Activated CD4-positive, alpha-beta memory T cell treated with anti-CD3 and anti-CD28 coated beads, Interleukin-2, amount 10 ng/mL, durations not matched to agents 7 days and 5 days (primary cell): ENCODE results near the gene DICER1. TPM values are rescaled to one million over a fixed set of nuclear protein-coding genes. Genes with fewer than 3 reads are reported as not detected.

Experiments used
- CTCF ChIA-PET: fragments of 350-600 bp; sonication (Branson Sonifier 250); formaldehyde crosslinking; loops from one replicate; lab custom pipeline; 2021; ENCODE audit warnings: antibody characterized with exemption, inconsistent platforms; lab: Charles Lee
- POLR2A ChIA-PET: fragments of 350-600 bp; sonication (Branson Sonifier 250); formaldehyde crosslinking; loops from one replicate; lab custom pipeline; 2021; ENCODE audit warnings: antibody characterized with exemption; lab: Charles Lee
- DNase-seq: peaks from one replicate; pipeline ENCODE4 v3.0.0-alpha.2; 2020
- H3K27ac Mint-ChIP-seq: one replicate; pipeline ENCODE4 v1.8.0; 2021; ENCODE audit warnings: mild to moderate bottlenecking, mixed read lengths
- H3K27me3 Mint-ChIP-seq: one replicate; pipeline ENCODE4 v1.8.0; 2021; ENCODE audit warnings: mixed read lengths
- H3K36me3 Mint-ChIP-seq: one replicate; pipeline ENCODE4 v1.8.0; 2021; ENCODE audit warnings: low read depth, mixed read lengths
- H3K4me1 Mint-ChIP-seq: one replicate; pipeline ENCODE4 v1.8.0; 2021; ENCODE audit warnings: mixed read lengths
- H3K4me3 Mint-ChIP-seq: one replicate; pipeline ENCODE4 v1.8.0; 2021; ENCODE audit warnings: mild to moderate bottlenecking, mixed read lengths
- H3K9me3 Mint-ChIP-seq: one replicate; pipeline ENCODE4 v1.8.0; 2021; ENCODE audit warnings: mixed read lengths
- total RNA-seq, 2 experiments: library from RNA; stranded (reverse); gene quantifications; one replicate each; pipeline ENCODE4 v1.2.3, GENCODE V29; 2021

The DICER1 gene
- total RNA-seq, 2 experiments from 2014 or later: 46.9 to 52.8 TPM

GRCh38 chr14:95063391-95063790 lies 93.9 kb downstream of the DICER1 start:
- H3K27ac Mint-ChIP-seq: no peak overlapping the region
- no peak overlapping the region for H3K4me3 Mint-ChIP-seq
- POLR2A ChIA-PET: no interaction called here

GRCh38 chr14:95062946-95063345 lies 94.4 kb downstream of the DICER1 start:
- no peaks in the 10 kb centered on the region for H3K9me3 Mint-ChIP-seq
- H3K27ac Mint-ChIP-seq: no peak overlapping the region
- CTCF ChIA-PET: no interaction called here
- no peaks in the 10 kb centered on the region for H3K36me3 Mint-ChIP-seq
- no peaks in the 10 kb centered on the region for H3K27me3 Mint-ChIP-seq
- DNase-seq: no peak
- POLR2A ChIA-PET: no interaction called here
- H3K4me1 Mint-ChIP-seq: peaks cover 17% of the 10 kb centered on the region
- no peak overlapping the region for H3K4me3 Mint-ChIP-seq

More at GRCh38 chr14:95063391-95063790, 93.9 kb downstream of the DICER1 start:
- CTCF ChIA-PET: no interaction called here
- Mint-ChIP-seq H3K27me3 (no peaks in the 10 kb centered on the region), H3K9me3 (no peaks in the 10 kb centered on the region), H3K36me3 (no peaks in the 10 kb centered on the region), H3K4me1 (peaks cover 13% of the 10 kb centered on the region)
- DNase-seq: no peak

DNA sequence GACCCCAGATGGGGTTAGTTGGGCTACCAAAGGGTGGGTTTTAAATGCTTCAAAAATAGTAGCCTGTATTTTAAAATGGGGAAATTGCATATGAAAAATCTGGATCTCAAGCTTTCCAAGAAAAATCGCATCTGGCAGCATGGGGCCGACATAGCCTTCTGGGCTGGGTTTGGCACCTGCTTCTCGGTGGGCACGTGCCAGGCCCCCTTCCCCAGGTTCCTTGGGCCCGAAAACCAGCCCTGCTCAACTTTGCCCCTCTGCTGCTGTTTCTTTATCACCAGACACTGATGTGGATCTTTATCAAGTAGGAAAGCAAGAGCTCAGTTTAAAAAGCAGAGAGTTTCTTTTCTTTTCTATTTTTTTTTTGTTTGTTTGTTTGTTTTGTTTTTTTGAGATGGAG lies 95.1 kb downstream of the DICER1 start:
- Mint-ChIP-seq H3K4me1 (peaks cover 18% of the 10 kb centered on the region), H3K27me3 (no peaks in the 10 kb centered on the region), H3K36me3 (no peaks in the 10 kb centered on the region), H3K27ac (no peak overlapping the region), H3K9me3 (no peaks in the 10 kb centered on the region), H3K4me3 (no peak overlapping the region)
- ChIA-PET CTCF (no interaction called here), POLR2A (no interaction called here)
- no peak for DNase-seq

- Mint-ChIP-seq H3K4me1 (peaks cover 18% of the 10 kb centered on the region), H3K27me3 (no peaks in the 10 kb centered on the region), H3K9me3 (no peaks in the 10 kb centered on the region), H3K4me3 (no peak overlapping the region), H3K27ac (no peak overlapping the region), H3K36me3 (no peaks in the 10 kb centered on the region)
- no peak for DNase-seq
- ChIA-PET POLR2A (no interaction called here), CTCF (no interaction called here)
These were observed 95.8 kb downstream of the DICER1 start for GRCh38 chr14:95061317-95062093.

DNA sequence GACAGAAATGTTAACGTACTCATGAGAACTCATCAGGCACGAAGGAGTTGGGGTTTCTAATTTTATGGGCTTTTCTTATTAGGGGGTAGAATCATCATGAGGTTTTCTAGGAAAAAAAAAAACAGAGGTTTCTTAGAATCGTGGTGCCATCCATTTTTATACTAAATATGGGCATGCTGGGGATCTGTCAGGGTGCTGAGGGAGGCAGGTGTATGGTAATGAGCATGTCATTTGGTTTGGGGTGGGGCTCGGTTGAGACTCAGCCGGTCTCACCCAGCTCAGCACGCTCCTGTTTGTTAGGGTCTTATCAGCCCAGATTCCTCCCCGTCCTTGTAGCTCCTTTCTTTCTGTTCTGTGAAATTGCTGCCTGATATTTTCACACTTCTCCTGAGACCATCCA lies 98.2 kb downstream of the DICER1 start:
- no peak overlapping the region for H3K4me3 Mint-ChIP-seq
- no peaks in the 10 kb centered on the region for H3K27me3 Mint-ChIP-seq
- no peaks in the 10 kb centered on the region for H3K36me3 Mint-ChIP-seq
- H3K27ac Mint-ChIP-seq: peak overlapping the region; percentile 76
- DNase-seq: peak; percentile 18
- peaks cover 18% of the 10 kb centered on the region for H3K4me1 Mint-ChIP-seq
- no peaks in the 10 kb centered on the region for H3K9me3 Mint-ChIP-seq
- ChIA-PET CTCF (no interaction called here), POLR2A (interaction anchor here (1.2 kb wide), 1 partner anchor 8 kb away, joined by 4 read pairs; no protein-coding TSS in a partner anchor)

- no peaks in the 10 kb centered on the region for H3K36me3 Mint-ChIP-seq
- H3K4me3 Mint-ChIP-seq: no peak overlapping the region
- DNase-seq: no peak
- H3K27me3 Mint-ChIP-seq: no peaks in the 10 kb centered on the region
- ChIA-PET POLR2A (no interaction called here), CTCF (no interaction called here)
- peaks cover 18% of the 10 kb centered on the region for H3K4me1 Mint-ChIP-seq
- no peaks in the 10 kb centered on the region for H3K9me3 Mint-ChIP-seq
- peak overlapping the region; percentile 76 for H3K27ac Mint-ChIP-seq
These were observed 98.8 kb downstream of the DICER1 start for GRCh38 chr14:95058491-95058890.

DNA sequence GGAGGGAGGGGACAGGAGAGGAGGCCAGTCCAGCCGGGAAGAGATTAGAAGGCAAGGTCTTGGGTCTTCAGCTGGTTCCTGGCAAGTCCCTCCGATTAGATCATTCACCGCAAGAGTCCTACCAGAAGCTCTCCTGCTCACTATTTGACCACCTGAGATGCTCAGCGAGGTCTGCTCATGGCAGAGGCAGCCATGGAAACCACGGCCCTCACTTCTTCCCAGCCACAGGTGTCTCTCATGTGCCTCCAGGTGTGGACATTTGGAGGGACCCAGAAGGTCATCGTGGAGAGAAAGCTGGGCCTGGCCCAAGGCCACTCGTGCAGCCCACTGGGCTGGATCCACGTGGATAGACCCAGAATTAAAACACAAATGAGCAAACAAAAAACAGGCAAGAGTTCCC lies 99.5 kb downstream of the DICER1 start:
- no peak overlapping the region for H3K4me3 Mint-ChIP-seq
- H3K27ac Mint-ChIP-seq: peak overlapping the region; percentile 76
- ChIA-PET POLR2A (no interaction called here), CTCF (no interaction called here)
- no peaks in the 10 kb centered on the region for H3K27me3 Mint-ChIP-seq
- no peaks in the 10 kb centered on the region for H3K9me3 Mint-ChIP-seq
- no peaks in the 10 kb centered on the region for H3K36me3 Mint-ChIP-seq
- DNase-seq: no peak
- H3K4me1 Mint-ChIP-seq: peaks cover 18% of the 10 kb centered on the region

- CTCF ChIA-PET: no interaction called here
- H3K9me3 Mint-ChIP-seq: no peaks in the 10 kb centered on the region
These were observed 100.2 kb downstream of the DICER1 start for GRCh38 chr14:95057147-95057546.

GRCh38 chr14:95056476-95056875 lies 100.9 kb downstream of the DICER1 start:
- no peaks in the 10 kb centered on the region for H3K9me3 Mint-ChIP-seq
- H3K27ac Mint-ChIP-seq: no peak overlapping the region
- no peaks in the 10 kb centered on the region for H3K36me3 Mint-ChIP-seq
- ChIA-PET CTCF (no interaction called here), POLR2A (no interaction called here)
- DNase-seq: no peak
- peaks cover 18% of the 10 kb centered on the region for H3K4me1 Mint-ChIP-seq
- no peaks in the 10 kb centered on the region for H3K27me3 Mint-ChIP-seq
- H3K4me3 Mint-ChIP-seq: no peak overlapping the region

More at GRCh38 chr14:95057147-95057546, 100.2 kb downstream of the DICER1 start:
- no peak for DNase-seq
- no peaks in the 10 kb centered on the region for H3K27me3 Mint-ChIP-seq
- H3K27ac Mint-ChIP-seq: no peak overlapping the region
- no peaks in the 10 kb centered on the region for H3K36me3 Mint-ChIP-seq
- no peak overlapping the region for H3K4me3 Mint-ChIP-seq
- POLR2A ChIA-PET: no interaction called here
- peaks cover 18% of the 10 kb centered on the region for H3K4me1 Mint-ChIP-seq

- POLR2A ChIA-PET: no interaction called here
- no peaks in the 10 kb centered on the region for H3K9me3 Mint-ChIP-seq
- no peaks in the 10 kb centered on the region for H3K27me3 Mint-ChIP-seq
- H3K4me3 Mint-ChIP-seq: no peak overlapping the region
- H3K4me1 Mint-ChIP-seq: peaks cover 18% of the 10 kb centered on the region
- CTCF ChIA-PET: no interaction called here
- H3K36me3 Mint-ChIP-seq: no peaks in the 10 kb centered on the region
- no peak overlapping the region for H3K27ac Mint-ChIP-seq
- no peak for DNase-seq
These were observed 102.0 kb downstream of the DICER1 start for GRCh38 chr14:95055318-95055717.

- no peak for DNase-seq
- H3K27ac Mint-ChIP-seq: no peak overlapping the region
- no peaks in the 10 kb centered on the region for H3K9me3 Mint-ChIP-seq
- peaks cover 16% of the 10 kb centered on the region for H3K4me1 Mint-ChIP-seq
- ChIA-PET POLR2A (no interaction called here), CTCF (no interaction called here)
- H3K36me3 Mint-ChIP-seq: no peaks in the 10 kb centered on the region
- no peak overlapping the region for H3K4me3 Mint-ChIP-seq
- H3K27me3 Mint-ChIP-seq: peaks cover 5% of the 10 kb centered on the region
These were observed 102.7 kb downstream of the DICER1 start for GRCh38 chr14:95054346-95055280.

DNA sequence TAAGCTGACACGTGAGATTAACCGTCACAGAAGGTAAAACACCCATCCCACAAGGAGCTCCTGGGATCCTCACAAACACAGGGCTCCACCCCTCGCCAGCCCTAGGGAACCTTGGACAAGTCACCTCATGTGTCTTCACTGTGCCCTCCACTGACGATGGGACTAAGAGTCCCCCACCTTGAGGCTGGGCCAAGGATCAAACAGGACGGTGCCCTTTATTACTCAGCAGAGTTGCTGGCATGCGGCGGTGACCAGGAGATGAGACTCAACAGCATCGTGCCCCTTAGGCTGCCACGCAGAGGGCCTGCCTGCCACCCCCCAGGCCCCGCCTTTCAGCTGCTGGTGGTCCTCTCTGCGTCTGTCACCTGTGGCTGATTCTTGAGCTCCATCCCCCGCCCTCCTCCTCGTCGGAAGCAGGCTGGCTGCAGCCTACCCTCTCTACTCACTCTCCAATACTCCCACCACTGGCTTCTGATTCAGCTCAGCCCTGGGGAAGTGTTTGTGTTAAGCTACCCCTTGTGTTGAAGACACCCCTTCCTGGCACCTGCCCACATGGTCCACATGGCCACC lies 105.2 kb downstream of the DICER1 start:
- H3K4me1 Mint-ChIP-seq: no peaks in the 10 kb centered on the region
- H3K27ac Mint-ChIP-seq: no peak overlapping the region
- H3K4me3 Mint-ChIP-seq: no peak overlapping the region
- no peak for DNase-seq
- no peaks in the 10 kb centered on the region for H3K36me3 Mint-ChIP-seq
- POLR2A ChIA-PET: no interaction called here
- H3K9me3 Mint-ChIP-seq: no peaks in the 10 kb centered on the region
- CTCF ChIA-PET: no interaction called here
- peaks cover 5% of the 10 kb centered on the region for H3K27me3 Mint-ChIP-seq

GRCh38 chr14:95049952-95050351 lies 107.4 kb downstream of the DICER1 start:
- H3K9me3 Mint-ChIP-seq: no peaks in the 10 kb centered on the region

More at GRCh38 chr14:95049952-95050351, 107.4 kb downstream of the DICER1 start:
- Mint-ChIP-seq H3K4me1 (no peaks in the 10 kb centered on the region), H3K27ac (no peak overlapping the region), H3K4me3 (no peak overlapping the region), H3K36me3 (no peaks in the 10 kb centered on the region), H3K27me3 (peaks cover 5% of the 10 kb centered on the region)
- ChIA-PET POLR2A (no interaction called here), CTCF (no interaction called here)
- no peak for DNase-seq
